HUES6 (cell line): Measurements from ENCODE around the gene IL4R.
"Not testable (repeated sequence)": the region's sequence is repeated elsewhere in the genome, so short reads cannot be mapped to it uniquely, and the experiment has no call there.

Experiments used
- H3K27ac ChIP-seq: 2 replicates; pipeline ENCODE4 v1.7.0; 2013; ENCODE audit warnings: low read depth, mild to moderate bottlenecking, low read length, inconsistent platforms
- H3K27me3 ChIP-seq: 2 replicates; pipeline ENCODE4 v1.6.1; 2013; ENCODE audit warnings: low read length; ENCODE audit not compliant: control insufficient read depth, insufficient read depth
- H3K36me3 ChIP-seq: 2 replicates; pipeline ENCODE4 v1.6.1; 2013; ENCODE audit warnings: low read length; ENCODE audit not compliant: control insufficient read depth, insufficient read depth
- H3K4me1 ChIP-seq: 2 replicates; pipeline ENCODE4 v1.6.1; 2013; ENCODE audit warnings: low read length; ENCODE audit not compliant: control insufficient read depth, insufficient read depth
- H3K4me3 ChIP-seq: 2 replicates; pipeline ENCODE4 v1.5.1; 2013; ENCODE audit warnings: low read depth, low read length
- H3K9ac ChIP-seq: one replicate; pipeline ENCODE4 v1.6.1; 2013; ENCODE audit warnings: mild to moderate bottlenecking, low read length
- H3K9me3 ChIP-seq: 2 replicates; pipeline ENCODE4 v1.6.1; 2013; ENCODE audit warnings: low read depth, low read length; ENCODE audit not compliant: control insufficient read depth, insufficient read depth

Gene IL4R

DNA sequence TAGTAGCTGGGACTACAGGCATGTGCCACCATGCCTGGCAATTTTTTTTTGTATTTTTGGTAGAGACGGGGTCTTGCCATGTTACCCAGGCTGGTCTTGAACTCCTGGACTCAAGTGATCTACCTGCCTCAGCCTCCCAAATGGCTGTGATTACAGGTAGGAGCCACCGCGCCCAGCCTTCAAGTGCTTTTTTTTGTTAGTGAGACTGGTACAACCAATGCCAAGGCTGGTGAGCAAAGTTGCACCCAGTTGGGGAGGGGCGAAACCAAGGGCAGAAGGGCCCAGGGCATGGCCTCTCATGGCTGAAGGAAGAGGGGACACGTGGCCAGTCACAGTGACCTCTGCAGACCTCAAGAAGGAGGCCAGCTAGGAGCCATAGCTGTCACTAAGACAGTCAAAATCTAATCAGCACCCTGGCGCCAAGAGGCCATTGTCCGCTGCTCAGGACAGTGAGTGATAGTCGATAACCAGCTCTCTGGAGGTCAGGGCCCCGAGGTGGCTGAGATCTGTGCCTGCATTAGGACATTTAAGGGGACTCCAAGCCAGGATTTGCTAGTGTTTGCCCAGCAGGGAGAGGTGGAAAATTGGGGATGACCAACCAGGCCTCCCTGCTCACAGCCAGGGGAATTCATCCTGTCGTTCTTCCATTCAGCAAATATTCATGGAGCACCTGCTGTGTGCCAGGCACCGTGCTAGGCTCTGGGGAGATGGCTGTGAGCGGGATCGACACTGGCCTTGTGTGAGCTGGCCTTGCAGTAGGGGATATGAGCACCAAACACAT is 10.2 kb downstream of the IL4R start:
- peak overlapping the region; percentile 37; the same call in 1 of the 2 replicates for H3K27ac ChIP-seq
- H3K4me1 ChIP-seq = peaks cover 47% of the 10 kb centered on the region
- peak overlapping the region; percentile 23 for H3K9ac ChIP-seq
- no peaks in the 10 kb centered on the region for H3K36me3 ChIP-seq
- no peak overlapping the region for H3K4me3 ChIP-seq
- H3K9me3 ChIP-seq = no peaks in the 10 kb centered on the region
- no peaks in the 10 kb centered on the region for H3K27me3 ChIP-seq

DNA sequence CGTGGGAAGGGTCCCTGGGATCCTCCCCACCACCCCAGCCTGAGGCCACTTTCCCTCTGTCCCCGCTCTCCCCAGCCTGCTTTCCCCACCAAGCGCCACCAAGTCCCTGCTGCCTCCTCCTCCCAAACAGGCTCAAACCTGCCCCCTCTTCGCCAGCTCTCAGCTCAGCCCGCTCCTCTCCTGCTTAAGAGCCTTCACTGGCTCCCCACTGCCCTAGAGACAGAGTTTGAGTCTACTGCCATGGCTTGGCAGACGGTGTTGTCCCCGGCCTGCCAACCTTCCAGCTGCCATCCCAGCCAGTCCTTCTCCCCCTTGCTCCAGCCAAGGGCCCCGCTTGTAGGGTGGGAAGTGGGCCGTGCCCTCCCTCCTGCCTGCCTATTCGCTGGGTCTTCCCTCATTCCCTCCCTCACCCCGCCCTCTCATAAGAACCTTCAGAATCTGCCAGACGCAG is 11.1 kb downstream of the IL4R start:
- no peaks in the 10 kb centered on the region for H3K27me3 ChIP-seq
- peak overlapping the region; percentile 37; the same call in 1 of the 2 replicates for H3K27ac ChIP-seq
- H3K9me3 ChIP-seq = no peaks in the 10 kb centered on the region
- H3K4me1 ChIP-seq = peaks cover 40% of the 10 kb centered on the region
- no peak overlapping the region for H3K4me3 ChIP-seq
- no peaks in the 10 kb centered on the region for H3K36me3 ChIP-seq
- H3K9ac ChIP-seq = peak overlapping the region; percentile 59

DNA sequence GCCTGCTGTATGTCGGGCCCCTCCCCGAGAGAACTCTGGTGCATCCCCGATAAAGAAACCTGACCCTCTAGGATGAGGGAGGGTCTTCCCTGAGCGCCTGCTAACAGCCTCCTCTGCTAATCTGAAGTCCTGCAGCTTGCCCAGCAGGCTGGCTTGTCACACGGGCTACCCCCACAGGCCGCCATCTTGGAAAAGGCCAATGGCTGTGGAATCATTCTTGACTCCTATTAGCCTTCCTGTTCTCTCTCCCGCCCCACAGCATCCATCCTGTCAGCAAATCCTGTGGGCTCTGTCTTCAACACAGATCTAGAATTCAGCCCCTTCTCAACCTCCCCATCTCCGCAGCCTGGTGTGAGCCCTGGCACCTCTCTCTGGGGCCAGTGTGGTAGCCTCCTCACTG is 12.0 kb downstream of the IL4R start:
- Histone ChIP-seq H3K27ac (peak overlapping the region; percentile 90; the same call in 1 of the 2 replicates), H3K9ac (peak overlapping the region; percentile 69), H3K4me1 (peaks cover 45% of the 10 kb centered on the region), H3K9me3 (no peaks in the 10 kb centered on the region), H3K4me3 (no peak overlapping the region), H3K27me3 (no peaks in the 10 kb centered on the region), H3K36me3 (no peaks in the 10 kb centered on the region)

DNA sequence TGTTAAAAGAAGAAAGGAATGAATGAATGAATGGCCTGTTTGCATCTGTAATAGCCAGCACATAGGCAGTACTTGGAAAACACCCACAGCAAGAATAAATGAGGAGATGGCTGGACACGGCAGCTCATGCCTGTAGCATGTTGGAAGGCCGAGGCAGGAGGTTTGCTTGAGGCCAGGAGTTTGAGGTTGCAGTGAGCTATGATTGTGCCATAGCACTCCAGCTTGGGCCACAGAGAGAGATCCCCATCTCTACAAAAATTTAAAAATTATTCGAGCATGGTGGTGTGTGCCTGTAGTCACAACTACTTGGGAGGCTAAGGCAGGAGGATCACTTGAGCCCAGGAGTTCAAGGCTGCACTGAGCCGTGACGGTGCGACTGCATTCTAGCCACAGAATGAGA is 12.5 kb downstream of the IL4R start:
- Histone ChIP-seq H3K36me3 (peaks cover under 1% of the 10 kb centered on the region; the same call in 1 of the 2 replicates), H3K9me3 (no peaks in the 10 kb centered on the region), H3K27ac (peak overlapping the region; percentile 90), H3K9ac (peak overlapping the region; percentile 69), H3K4me1 (peaks cover 48% of the 10 kb centered on the region), H3K4me3 (peak overlapping the region; percentile 29; the same call in 1 of the 2 replicates), H3K27me3 (no peaks in the 10 kb centered on the region)

DNA sequence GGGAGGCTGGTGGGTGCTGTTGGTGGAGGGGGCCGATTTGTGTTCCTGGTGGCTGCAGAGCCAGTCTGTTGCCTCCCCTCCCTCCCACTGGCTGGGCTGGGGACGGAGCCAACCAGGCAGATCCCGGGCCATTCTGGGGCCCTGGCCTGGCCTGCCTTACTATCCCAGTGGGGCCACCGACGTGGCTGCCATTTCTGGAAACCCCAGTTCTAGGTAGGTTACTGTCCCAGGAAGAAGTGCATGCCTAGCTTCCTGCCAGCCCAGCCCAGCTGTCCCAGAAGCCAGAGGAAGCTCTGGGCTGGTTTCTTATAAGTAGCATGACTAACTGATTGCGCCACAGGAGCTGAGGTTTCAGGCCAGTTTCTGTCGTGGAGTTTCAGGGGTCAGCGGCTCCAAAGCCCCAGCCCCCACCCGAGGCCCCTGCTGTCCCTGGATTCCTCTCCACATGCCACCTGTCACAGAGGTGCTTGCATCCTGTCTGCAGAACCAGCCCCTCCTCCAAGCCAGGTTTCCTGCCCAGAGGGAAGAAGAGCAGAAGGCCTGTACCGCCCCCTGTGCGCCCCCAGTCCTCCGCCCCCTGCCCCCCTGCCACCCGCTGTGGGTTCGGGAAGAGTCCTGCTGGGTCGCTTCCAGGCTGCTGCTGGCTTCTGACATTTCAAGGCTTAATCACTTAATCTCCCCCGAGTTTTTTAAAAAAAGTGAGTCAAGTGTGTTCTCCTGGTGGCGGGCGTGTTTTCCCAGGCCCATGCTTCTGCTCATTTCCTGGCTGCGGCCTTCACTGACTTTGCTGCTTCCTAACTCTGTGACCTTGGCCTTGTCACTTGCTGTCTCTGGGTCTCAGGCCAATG is 13.2 kb downstream of the IL4R start:
- peaks cover 3% of the 10 kb centered on the region; the same call in 1 of the 2 replicates for H3K9me3 ChIP-seq
- H3K27ac ChIP-seq = peak overlapping the region; percentile 90
- H3K27me3 ChIP-seq = no peaks in the 10 kb centered on the region
- H3K36me3 ChIP-seq = peaks cover 4% of the 10 kb centered on the region
- peaks cover 48% of the 10 kb centered on the region for H3K4me1 ChIP-seq
- peak overlapping the region; percentile 29; the same call in 1 of the 2 replicates for H3K4me3 ChIP-seq
- peak overlapping the region; percentile 69 for H3K9ac ChIP-seq

DNA sequence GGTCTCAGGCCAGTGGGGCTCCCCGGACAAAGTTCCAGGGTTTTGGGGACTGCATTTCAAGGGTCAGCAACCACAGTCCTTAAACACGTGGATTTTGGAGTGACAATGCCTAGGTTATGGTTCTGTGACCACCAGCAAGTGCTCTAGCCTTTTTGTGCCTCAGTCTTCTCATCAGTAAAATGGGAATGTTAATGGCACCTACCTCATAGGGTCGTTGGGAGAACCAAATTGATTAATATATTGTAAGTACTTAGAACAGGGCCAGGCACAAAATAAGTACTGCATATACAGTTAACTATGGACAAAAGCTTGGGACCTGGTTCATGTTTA is 13.8 kb downstream of the IL4R start:
- H3K27ac ChIP-seq = peak overlapping the region; percentile 46; the same call in 1 of the 2 replicates
- H3K4me3 ChIP-seq = no peak overlapping the region
- H3K9me3 ChIP-seq = peaks cover 3% of the 10 kb centered on the region; the same call in 1 of the 2 replicates
- peak overlapping the region; percentile 34 for H3K9ac ChIP-seq
- H3K4me1 ChIP-seq = peaks cover 48% of the 10 kb centered on the region
- H3K27me3 ChIP-seq = no peaks in the 10 kb centered on the region
- H3K36me3 ChIP-seq = peaks cover 4% of the 10 kb centered on the region

DNA sequence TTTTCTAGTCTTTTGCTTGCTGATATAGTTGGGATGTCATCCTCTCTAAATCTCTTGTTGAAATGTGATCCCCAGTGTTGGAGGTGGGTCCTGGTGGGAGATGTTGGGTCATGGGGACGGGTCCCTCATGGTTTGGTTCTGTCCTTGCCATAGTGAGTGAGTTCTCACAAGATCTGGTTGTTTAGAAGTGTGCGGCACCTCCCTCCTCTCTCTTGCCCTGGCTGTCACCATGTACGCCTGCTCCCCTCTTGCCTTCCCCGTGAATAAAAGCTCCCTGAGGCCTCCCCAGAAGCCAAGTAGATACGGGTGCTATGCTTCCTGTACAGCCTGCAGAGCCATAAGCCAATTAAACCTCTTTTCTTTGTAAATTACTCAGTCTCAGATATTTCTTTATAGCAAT is 15.2 kb downstream of the IL4R start:
- peaks cover 4% of the 10 kb centered on the region for H3K36me3 ChIP-seq
- H3K4me3 ChIP-seq = no peak overlapping the region
- H3K9me3 ChIP-seq = peaks cover 3% of the 10 kb centered on the region; the same call in 1 of the 2 replicates
- no peaks in the 10 kb centered on the region for H3K27me3 ChIP-seq
- H3K4me1 ChIP-seq = peaks cover 40% of the 10 kb centered on the region
- no peak overlapping the region for H3K9ac ChIP-seq
- H3K27ac ChIP-seq = no peak overlapping the region

DNA sequence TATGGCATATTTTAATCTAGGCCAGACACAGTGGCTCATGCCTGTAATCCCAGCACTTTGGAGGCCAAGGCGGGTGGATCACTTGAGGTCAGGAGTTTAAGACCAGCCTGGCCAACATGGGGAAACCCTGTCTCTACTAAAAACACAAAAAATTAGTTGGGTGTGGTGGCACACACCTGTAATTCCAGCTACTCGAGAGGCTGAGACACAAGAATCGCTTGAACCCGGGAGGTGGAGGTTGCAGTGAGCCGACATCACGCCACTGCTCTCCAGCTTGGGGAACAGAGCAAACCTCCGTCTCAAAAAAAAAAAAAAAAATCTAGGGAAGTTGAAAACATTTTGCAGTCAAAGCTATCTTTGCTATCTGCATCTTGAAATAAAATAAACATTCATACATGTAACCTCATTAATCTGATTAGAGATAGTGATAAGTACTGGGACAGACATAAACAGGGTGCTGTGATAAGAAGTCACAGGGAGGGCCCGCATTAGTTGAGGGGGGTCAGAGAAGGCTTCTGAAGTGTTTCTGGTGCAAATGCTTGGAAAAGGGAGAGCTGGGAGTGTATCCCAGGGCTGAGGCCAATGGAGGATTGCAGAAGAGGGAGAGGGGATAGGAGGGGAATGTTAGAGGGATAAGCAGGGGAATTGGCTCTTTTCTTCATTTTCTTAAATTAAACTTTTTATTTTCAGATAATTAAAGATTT is 15.8 kb downstream of the IL4R start:
- not testable (repeated sequence) for H3K27ac ChIP-seq, H3K4me3 ChIP-seq, H3K36me3 ChIP-seq, H3K9ac ChIP-seq, H3K9me3 ChIP-seq, H3K27me3 ChIP-seq
- H3K4me1 ChIP-seq = peaks cover 34% of the 10 kb centered on the region

DNA sequence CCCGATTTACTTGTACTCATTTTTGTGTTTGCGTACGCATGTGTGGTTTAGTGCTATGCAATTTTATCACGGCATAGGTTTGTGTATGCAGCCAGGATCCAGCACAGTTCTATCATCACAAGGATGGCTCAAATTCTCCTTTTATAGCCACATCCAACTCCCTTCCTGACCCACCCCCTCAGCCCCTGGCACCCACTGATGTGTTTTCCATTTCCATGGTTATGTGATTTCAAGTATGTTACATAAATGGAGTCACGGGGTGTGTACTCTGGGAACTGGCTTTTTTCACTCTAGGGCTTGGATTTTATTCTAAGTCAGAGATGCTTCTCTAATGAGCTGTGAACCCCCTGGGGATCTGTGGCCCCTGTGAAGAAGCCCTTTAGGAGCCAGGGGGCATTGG is 16.8 kb downstream of the IL4R start:
- no peaks in the 10 kb centered on the region for H3K27me3 ChIP-seq
- no peak overlapping the region for H3K9ac ChIP-seq
- peaks cover 28% of the 10 kb centered on the region for H3K4me1 ChIP-seq
- no peak overlapping the region for H3K4me3 ChIP-seq
- no peak overlapping the region for H3K27ac ChIP-seq
- H3K36me3 ChIP-seq = peaks cover 9% of the 10 kb centered on the region
- peaks cover 3% of the 10 kb centered on the region; the same call in 1 of the 2 replicates for H3K9me3 ChIP-seq

DNA sequence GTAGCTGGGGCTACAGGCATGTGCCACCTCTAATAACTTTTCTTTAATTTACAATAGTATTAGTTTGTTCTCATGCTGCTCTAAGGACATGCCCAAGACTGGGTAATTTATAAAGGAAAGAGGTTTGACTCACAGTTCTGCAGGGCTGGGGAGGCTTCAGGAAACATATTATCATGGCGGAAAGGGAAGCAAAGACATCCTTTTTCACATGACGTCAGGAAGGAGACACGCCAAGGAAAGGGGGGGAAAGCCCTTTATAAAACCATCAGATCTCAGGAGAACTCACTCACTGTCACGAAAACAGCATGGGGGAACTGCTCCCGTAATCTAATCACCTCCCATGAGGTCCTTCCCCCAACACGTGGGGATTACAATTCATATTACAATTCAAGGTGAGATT is 18.3 kb downstream of the IL4R start:
- Histone ChIP-seq H3K9me3 (peaks cover 3% of the 10 kb centered on the region; the same call in 1 of the 2 replicates), H3K9ac (no peak overlapping the region), H3K27me3 (no peaks in the 10 kb centered on the region), H3K4me1 (peaks cover 14% of the 10 kb centered on the region), H3K27ac (no peak overlapping the region), H3K36me3 (peaks cover 9% of the 10 kb centered on the region), H3K4me3 (no peak overlapping the region)
